ENCODE measurements around the gene IDI2.

- TF ChIP-seq RNF2 (IDR thresholded peaks at IDR 0.05; ENCODE audit: borderline replicate concordance, low read depth): no peak
- TF ChIP-seq EP300 (IDR thresholded peaks at IDR 0.05): no peak
- no peak for TF ChIP-seq POLR2A (IDR thresholded peaks at IDR 0.05; ENCODE audit: low read length)
- TF ChIP-seq SREBF2 (IDR thresholded peaks at IDR 0.05): no peak
- TF ChIP-seq E2F6 (IDR thresholded peaks at IDR 0.05; ENCODE audit: borderline replicate concordance, low read depth): no peak
- TF ChIP-seq CTCF (IDR thresholded peaks at IDR 0.05): no peak
- TF ChIP-seq JUN (IDR thresholded peaks at IDR 0.05): 0 out of 5 replicates have a peak, but pooled peaks of 1 of the 2 experiments have one; percentile 6
Measured at GRCh38 chr10:988667-989545, 36.8 kb downstream of the IDI2 start.

Measured in A549 (cell line).